Hematopoietic multipotent progenitor cell treated with erythropoietin and hydrocortisone succinate and interleukin-3 and kit ligand, for 4 days (in vitro differentiated cells): ENCODE data around the gene PCED1A.

ENCODE experiments used
- DNase-seq: peaks from one replicate; pipeline ENCODE4 v3.0.0-alpha.2; 2015

Gene PCED1A

GRCh38 chr20:2840138-2840966, at the start of gene PCED1A, which contains the start of gene VPS16:
TSS of gene PCED1A (minus strand) at chr20:2840655. CDS start at chr20:2839912, 743 bp downstream.
TSS of gene VPS16 (plus strand) at chr20:2840745. CDS start at chr20:2840775, 30 bp downstream.
- peak; percentile 95 for DNase-seq

GRCh38 chr20:2889797-2890196, 49.3 kb upstream of the PCED1A start:
- no peak for DNase-seq

GRCh38 chr20:2889209-2889608, 48.8 kb upstream of the PCED1A start:
- no peak for DNase-seq

GRCh38 chr20:2888224-2888955, 47.9 kb upstream of the PCED1A start:
- DNase-seq, result no peak

DNA sequence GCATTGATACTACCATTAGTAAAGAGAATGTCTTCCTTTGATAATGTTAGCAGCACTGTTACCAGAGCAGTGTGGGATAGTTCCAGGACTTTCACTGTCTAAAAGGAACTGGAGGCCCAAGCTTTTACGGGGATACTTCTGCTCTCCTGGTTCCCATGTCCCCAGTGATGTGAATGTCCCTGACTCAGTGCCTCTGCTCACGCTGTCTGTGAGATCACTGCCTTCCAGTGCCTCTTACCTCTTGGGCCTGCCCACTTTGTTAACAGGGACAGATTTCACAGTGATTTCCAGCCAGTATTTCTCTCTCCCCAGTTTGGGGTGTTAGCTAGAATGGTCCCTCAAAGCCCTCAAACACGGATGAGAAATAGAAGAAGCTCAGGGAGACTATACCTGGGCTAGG, 47.3 kb upstream of the PCED1A start:
- no peak for DNase-seq

- DNase-seq, result no peak
Observed at GRCh38 chr20:2883726-2884637, 43.5 kb upstream of the PCED1A start.

DNA sequence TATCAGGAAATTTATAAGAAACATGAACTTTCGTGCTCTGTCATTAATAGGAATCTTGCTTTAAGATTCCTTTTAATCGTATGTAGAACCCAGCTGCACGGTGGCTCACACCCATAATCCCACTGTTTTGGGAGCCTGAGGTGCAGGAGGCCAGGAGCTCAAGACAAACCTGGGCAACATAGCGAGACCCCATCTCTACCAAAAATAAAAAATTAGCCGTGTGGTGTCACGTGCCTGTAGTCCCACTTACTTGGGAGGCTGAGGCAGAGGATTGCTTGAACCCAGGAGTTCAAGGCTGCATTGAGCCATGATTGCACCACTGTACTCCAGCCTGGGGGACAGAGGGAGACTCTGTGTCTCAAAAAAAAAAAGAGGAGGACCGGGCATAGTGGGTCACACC, 40.2 kb upstream of the PCED1A start:
- no peak for DNase-seq

DNA sequence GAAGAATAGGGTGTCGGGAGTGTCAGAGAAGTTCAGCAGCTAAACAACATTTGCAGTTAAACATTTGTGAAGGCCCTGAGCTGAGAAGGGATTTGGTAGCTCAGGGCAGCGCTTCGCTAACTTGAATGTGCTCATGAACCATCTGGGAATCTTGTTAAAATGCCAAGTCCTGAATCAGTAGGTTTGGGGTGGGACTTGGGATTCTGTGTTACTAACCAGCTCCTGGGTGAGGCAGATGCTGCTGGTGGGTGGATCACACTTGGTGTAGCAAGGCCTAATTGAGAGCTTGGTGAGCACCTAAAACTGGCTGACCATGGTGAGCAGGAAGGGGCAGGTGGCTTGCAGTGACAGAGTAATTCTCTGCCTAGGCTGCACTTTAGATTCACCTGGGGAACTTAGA, 38.7 kb upstream of the PCED1A start:
- DNase-seq, result no peak

GRCh38 chr20:2878515-2878914, 38.1 kb upstream of the PCED1A start:
- DNase-seq, result no peak

DNA sequence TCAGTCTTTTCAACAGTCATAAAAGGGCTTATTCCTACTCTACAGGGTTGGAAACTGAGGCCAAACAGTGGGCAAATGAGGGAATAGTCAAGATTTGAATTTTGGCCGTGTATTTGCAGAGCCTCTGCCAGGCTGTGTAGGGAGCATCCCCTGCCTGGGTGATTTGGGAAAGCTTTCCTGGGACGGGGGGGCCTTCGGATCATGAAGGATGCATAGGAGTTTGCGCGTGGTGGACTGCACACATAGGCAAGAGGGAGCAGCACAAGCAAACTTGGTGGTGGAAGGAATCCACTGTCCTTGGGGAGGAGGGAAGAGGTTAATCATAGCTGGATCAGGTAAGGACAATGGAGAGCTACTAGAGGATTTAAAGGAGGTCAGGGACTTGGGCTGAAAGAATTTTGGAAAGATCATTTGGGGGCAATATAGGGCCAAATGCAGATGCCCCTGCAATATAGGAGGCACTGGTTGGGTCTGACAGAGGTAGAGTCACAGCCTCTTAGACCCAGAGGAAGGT, 35.3 kb upstream of the PCED1A start:
- DNase-seq, result no peak

- DNase-seq, result peak; percentile 36
Observed at GRCh38 chr20:2874456-2874855, 34.0 kb upstream of the PCED1A start.

GRCh38 chr20:2873747-2874041, 33.2 kb upstream of the PCED1A start:
- DNase-seq, result peak; percentile 87

DNA sequence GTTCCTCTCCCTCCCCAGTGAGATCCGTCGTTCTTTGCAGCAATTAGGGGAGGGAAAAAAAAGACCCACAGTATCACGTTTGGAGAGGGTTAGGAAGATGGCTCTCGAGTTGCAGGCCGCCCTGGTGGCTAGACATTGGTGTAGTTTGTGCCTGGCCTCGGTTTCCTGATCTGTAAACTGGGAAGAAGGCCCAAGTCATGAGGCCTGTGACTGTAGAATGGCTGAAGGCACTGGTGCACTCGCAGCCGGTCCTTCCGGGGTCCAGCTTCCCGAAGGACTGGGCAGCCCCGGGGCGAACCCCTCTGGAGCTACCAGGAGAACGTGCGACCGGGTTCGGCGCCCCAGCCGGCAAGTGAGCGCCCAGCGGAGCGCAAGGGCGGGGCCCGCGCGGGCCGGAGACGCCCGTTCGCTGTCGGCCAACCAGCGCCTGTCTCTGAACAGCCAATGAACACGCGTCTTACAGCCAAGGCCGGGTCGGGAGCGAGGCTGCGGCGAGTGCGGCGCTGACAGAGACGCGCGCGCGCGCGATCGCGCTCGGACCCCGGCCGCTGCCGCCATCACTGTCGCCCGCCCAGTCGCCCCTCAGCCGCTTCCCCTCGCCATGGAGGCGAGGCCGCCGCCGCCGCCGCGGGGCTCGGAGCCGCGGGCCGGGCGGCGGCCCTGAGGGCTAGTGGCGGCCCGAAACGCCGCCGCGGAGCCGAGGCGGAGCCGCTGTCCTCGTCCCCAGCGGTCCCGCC, 32.7 kb upstream of the PCED1A start, which contains the start of gene PTPRA:
Gene PTPRA, plus strand, starts transcription at position 472 of the 737 bp plus-strand sequence. CDS start 90,797 bp downstream, outside the sequence.
- peak; percentile 97 for DNase-seq

DNA sequence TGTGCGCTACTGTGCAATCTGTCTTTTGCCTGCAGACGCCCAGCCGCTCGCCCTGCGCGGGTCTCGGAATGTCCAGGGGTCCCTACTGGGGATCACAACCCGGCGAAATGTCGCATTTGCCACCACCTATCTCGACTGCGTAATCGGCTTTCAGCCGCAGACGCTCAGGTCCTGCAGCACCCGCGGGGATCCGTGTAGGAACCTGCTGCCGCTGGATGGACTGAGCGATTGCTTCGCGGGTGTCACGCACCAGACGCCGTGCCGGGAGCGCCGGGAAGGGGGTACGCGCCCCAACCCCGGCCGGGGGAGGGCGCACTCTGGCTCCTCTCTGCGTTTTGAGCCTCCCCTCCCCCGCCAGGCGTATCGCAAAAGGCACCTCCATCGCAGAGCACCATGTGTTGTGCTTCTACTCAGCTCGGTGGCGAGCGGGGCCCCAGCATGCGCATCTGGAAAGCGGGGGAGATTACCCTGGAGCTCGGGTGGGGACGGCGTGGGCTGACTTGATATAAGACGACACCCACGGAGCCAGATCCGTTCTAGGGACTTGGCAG, 32.1 kb upstream of the PCED1A start:
- peak; percentile 93 for DNase-seq

DNA sequence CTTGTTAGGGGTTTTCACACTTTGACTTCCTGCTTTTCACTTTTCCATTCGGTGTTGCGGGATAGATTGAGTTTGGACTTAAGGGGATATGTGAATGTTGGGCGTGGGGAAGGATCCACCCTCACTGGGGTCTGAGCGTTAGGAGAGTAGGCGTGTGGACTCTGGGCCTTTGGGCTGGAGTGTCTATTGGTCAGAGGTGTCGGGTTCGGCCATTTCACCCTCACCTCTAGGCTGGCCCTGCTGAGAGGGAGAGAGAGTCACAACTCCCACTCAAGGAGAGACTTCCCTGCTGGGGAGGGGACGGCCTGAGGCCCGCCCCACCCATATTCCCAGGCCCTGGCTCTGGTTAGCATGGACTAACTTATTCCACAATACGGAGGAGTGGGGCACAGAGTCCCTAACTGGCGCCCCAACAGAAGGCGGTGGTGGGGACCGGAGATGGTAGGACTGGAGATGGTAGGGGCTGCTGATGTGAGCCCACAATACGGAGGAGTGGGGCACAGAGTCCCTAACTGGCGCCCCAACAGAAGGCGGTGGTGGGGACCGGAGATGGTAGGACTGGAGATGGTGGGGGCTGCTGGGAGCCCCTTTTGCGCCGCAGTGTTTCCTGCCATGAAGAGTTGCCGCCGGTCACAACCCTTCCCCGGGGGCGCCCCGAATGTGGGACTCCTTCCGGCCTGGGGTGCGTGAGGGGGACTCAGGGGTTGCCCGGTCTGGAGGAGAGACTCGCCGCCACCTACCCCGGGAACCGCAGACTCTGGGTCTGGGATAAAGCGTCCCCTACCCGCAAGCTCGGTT, 31.4 kb upstream of the PCED1A start:
- DNase-seq, result no peak

DNA sequence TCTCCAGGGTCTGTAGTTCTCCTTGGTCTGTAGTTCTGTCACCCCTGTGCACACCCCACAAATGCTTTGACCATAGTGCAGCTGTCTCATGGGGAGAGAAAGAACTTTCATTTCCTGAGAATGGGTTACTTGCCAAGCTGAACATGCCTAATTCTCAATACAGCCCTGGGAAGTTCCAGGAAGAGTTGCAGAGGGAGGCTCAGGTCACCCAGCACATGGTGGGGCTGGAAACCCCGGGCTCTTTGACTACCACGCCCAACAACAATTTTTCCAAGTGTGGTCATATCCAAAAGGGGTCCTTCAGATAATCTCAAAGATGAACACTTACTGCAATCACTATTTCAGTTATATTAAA, 30.6 kb upstream of the PCED1A start:
- DNase-seq, result peak; percentile 37

- DNase-seq, result no peak
Observed at GRCh38 chr20:2869381-2869780, 28.9 kb upstream of the PCED1A start.

GRCh38 chr20:2867081-2867864, 26.8 kb upstream of the PCED1A start:
- peak; percentile 96 for DNase-seq

DNA sequence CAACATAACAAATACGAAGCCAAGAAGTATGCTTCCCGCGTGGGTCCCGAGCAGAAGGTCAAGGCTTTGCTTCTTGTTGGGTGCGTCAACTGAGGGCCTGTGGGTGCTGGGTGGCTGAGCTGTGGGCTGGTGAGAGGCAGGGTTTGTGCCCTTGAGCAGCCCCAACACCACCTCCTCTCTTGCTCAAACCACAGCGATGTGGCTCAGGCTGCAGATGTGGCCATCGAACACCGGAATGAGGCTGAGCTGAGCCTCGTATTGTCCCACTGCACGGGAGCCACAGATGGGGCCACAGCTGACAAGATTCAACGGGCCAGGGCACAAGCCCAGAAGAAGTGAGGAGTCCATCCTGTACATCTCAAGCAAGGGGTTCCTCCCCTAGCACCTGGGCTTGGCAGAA, 25.8 kb upstream of the PCED1A start:
- no peak for DNase-seq

GRCh38 chr20:2865630-2866029, 25.2 kb upstream of the PCED1A start:
- DNase-seq, result peak; percentile 60
